GM18505 (cell line): ENCODE results near the gene RNU1-1.
"Not testable (repeated sequence)": the region's sequence is repeated elsewhere in the genome, so short reads cannot be mapped to it uniquely, and the experiment has no call there.

Experiments used
- ATAC-seq: cut with Tn5 transposase; IDR thresholded peaks from one replicate; pipeline ENCODE4 v1.9.1; 2021; ENCODE audit not compliant: unreplicated experiment

The RNU1-1 gene

DNA sequence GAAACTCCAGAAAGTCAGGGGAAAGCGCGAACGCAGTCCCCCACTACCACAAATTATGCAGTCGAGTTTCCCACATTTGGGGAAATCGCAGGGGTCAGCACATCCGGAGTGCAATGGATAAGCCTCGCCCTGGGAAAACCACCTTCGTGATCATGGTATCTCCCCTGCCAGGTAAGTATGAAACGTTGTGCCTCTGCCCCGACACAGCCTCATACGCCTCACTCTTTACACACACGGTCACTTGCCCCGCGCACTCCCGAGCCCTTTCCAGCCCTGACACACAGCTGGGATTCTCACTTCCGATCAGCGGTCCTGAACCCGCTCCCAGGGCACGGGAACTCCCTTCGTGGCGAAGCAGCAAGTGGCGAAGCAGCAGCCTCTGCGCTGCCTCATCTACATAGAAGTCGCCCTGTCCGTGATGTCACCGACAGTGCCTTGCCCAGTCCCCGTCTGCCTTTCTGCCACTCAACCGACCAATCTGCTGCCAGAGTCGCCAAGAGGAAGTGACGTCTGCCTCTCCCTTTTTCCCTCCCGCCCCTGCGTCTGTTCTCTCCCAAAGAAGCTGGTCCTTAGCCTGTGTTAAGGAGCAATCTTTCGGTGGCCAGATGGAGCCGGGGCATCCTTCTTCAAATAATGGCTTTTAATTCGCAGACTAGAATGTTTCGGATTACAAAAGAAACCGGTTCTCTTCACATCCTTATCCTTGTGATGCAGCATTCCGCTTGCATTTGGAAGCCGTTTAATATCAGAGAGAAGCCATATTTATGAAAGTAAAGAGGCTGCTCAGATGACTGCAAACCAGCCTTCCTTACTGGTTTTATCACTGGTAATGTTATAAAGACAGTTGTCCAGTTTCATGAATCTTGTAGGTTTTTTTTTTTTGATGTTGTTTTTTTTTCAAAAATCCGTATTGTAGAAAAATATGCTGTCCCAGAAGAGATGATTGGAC, at the start of gene RNU1-1:
TSS of gene RNU1-1 (minus strand) at position 179 of the 949 bp plus-strand sequence.
- not testable (repeated sequence) for ATAC-seq

DNA sequence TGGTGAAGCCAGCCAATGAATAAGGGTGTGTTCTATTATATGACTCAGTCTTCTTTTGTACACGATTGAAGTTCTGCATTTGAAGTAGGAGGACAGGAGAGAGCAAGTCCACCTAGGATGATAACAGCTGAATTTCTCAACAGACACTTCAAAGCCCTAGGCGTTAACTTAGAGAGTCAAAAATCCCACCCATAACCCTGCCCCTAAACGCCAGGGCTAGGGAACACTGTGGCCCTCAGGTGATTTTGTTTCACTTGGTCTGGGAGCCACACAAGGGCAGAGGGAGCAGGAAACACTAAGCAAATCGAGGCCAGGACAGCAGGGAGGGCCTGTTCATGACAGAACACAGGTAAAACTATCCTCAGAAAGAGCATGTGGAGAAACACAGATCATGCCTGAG, 47.0 kb upstream of the RNU1-1 start:
- not testable (repeated sequence) for ATAC-seq

DNA sequence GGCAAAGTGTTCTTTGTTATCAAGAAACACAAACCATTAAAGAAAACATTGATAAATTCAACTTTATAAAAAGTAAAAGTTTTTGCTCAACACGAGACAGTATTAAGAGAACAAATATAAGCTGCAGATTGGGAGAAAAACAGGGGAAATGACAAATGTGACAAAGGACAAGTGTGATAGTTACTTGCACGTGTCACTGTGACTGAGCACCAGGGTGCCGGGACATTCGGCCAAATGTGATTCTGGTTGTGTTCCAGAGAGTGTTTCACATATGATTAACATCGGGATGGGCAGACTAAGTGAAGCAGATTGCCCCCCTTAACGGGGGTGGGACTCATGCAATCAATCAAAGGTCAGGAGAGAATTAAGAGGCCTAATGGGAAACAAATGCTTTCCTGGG, 46.4 kb upstream of the RNU1-1 start:
- not testable (repeated sequence) for ATAC-seq

DNA sequence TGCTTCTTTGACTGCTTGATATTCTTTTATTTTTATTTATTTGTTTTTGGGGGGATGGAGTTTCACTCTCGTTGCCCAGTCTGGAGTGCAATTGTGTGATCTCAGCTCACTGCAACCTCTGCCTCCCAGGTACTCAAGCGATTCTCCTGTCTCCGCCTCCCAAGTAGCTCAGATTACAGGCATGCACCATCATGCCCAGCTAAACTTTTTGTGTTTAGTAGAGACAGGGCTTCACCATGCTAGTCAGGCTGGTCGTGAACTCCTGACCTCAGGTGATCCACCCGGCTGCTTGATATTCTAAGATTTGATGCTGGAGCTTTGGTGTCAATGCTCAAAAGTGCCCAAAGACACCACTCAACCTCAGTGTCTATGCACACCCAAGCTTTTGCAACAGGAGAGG, 45.6 kb upstream of the RNU1-1 start:
- ATAC-seq, result not testable (repeated sequence)

DNA sequence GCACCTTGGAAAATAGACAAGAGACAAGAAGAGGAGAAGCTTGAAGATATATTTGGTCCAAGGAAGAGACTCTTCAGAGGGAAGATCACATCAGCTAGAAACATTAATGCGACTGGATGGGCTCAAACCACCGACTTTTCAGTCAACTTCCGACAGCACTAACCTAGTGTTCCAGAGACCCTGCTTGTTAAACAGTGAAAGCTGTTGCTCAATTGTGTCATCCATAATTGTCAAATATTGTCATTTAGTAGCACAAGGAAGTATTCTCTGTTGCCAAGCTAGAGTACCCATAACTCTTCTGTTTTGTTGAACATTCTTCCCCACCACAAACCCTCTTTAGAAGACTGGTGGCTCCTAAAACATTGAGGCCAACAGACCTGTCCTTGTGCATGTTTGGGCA, 42.9 kb upstream of the RNU1-1 start:
- not testable (repeated sequence) for ATAC-seq

DNA sequence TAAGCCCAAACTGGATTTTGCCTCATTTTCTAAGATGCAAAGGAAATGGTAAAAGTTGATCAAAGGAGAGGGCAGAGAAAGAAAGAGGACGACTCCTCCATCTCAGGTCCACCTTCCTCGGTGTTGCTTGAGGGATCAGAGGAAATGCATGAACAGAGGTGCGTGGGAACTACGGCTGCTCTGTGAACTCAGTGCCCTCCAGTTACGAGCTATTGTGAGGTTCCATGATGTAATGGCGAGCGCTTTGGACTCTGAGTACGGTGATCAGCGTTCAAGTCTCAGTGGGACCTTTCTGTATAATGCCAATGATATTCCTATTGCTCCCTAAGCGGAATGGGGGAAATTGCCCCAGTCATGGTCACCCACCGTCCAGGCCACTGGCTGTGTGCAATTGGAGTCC, 39.2 kb upstream of the RNU1-1 start:
- not testable (repeated sequence) for ATAC-seq

DNA sequence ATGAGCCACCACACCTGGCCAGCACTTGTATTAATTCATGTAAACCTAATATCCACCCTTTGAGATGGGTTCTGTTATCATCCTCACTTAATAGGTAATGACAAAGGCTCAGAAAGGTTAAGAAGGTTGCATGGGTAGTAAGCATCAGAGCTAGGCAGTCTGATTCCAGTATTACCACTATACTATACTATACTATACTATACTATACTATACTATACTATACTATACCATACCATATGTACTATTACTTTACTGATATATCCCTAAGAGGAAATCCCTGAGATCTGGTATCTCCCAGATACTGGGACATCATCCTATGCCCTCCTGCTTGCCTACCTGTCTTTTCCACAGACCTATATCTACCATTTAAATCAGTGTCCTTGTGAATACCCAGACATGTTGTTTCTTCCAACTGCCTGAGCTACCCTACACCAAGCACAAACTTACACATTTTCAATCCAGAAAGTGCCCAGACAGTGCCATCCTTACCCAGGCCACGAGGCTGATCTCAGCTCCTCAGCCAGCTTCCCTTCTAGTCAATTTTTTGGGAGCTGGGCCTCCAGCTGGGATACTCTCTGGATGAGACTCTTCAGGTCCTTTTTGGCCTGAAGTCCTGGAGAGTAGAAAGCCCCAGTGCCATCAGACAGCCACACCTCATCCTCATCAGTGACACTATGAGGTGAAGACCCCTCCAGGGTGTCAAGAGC, 36.3 kb upstream of the RNU1-1 start:
- ATAC-seq, result not testable (repeated sequence)

DNA sequence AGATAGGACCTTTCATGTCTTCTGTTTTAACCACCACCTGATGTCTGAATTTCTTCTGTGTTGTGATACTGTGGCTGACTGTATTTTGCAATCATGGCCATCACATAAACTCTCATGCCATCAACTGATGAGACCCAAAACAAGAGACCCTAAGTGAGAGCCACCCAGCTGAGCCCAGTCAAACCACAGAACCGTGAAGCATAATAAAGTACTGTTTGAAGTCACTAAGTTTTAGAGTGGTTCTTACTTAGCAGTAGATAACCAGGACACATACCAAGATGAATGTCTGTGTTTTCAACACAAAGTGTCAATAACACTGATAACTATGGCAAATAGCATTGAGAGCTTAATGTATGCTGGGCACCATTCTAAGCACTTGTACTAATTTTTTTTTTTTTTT, 35.5 kb upstream of the RNU1-1 start:
- not testable (repeated sequence) for ATAC-seq

DNA sequence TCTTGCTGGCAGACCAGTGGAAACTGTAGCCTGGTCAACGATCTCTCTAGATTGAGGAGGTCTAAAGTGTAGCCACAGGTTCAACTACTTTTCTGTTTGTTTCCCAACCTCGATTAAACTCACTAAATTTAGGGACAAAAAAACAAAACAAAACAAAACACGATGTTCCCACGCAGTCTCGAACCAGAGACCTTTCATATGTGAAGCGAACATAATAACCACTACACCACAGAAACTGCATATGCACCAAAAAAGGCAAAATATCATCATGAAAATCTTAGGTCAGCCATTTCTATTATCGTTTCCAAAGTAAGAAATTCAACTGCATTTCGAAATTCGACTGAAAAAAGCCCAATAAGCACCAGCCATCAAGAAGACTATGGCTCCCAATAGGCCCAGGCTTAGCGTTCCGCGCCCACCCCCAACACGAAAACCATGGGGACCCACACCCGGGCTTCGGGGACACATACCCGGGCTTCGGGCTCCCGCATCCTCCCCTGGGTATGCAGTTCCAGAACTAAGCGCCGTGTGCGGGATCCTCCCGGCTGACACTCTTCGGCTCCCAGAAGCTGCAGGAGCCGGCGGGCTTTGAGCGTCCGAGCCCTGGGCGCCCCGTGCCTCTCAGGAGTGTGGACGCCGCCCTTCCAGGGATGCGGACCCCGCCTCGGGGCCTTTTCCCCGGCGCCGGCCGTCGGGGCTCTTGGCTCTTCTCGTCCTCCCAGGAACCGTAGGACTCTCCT, 33.6 kb upstream of the RNU1-1 start:
- not testable (repeated sequence) for ATAC-seq

DNA sequence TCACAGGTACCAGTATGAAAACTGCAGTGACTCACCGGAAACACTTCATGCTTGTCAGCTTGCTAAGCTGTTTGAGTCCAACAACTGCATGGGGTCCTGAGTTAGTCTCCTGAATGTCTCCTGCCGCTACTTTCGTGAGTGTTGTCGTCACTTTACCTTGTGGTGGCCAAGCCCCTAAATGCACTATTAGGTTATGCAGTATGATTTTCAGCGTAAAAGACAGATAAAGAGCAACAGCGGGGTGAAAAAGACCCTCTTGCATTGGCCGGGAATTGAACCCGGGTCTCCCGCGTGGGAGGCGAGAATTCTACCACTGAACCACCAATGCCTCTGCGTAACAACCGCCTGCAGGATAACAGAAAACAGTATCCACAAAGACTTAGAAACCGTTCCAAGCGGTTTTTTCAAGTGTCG, 31.6 kb upstream of the RNU1-1 start:
- ATAC-seq, result not testable (repeated sequence)

DNA sequence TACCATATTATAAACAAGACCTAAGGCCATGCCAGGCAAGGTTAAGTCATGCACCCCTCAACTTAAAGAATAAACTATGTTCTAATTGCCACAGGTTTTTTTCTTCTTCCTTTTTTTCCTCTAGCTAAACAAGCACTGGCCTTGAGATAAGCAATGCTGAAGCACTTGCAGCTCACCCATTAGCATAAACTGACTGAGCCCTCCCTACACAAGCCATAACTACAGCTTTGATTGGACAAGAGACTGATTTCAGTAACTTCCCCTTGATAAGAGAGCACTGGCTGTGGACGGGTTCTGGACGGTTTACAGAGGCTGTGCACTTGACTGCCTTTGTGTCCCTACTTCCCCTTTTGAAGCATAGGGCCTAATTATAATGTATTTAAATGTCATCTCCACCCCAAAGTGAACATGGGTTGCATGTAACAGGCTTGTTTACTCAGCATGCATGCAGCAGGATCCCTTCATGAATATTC, 26.4 kb upstream of the RNU1-1 start:
- not testable (repeated sequence) for ATAC-seq

DNA sequence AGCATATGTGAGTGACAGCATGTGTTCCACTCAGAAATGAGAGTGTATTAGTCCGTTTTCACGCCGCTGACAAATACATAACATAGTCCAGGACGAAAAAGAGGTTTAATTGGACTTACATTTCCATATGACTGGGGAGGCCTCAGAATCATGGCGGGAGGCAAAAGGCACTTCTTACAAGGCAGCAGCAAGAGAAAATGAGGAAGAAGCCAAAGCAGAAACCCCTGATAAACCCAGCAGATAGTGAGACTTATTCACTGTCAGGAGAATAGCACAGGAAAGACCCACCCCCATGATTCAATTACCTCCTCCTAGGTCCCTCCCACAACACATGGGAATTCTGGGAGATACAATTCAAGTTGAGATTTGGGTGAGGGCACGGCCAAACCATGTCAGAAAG, 23.4 kb upstream of the RNU1-1 start:
- ATAC-seq, result not testable (repeated sequence)

DNA sequence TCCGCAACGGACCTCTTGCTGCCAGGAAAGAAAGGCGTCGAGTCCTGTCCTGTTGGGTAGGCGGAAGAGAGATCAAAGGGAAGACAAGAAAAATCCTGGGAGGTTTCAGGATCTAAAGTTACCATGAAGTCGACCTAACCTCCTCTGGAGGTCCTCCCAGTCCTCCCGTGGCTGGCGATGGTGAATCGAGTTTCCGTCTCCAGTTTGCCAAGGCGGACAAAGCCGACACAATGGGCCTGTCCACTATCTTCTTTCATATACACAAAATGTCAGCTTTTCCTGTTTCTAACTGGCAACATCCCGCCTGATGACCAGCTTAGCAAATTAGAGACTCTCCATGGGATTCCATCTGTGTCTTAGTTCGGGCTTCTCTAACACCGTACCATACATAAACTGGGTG, 22.7 kb upstream of the RNU1-1 start:
- ATAC-seq, result not testable (repeated sequence)

DNA sequence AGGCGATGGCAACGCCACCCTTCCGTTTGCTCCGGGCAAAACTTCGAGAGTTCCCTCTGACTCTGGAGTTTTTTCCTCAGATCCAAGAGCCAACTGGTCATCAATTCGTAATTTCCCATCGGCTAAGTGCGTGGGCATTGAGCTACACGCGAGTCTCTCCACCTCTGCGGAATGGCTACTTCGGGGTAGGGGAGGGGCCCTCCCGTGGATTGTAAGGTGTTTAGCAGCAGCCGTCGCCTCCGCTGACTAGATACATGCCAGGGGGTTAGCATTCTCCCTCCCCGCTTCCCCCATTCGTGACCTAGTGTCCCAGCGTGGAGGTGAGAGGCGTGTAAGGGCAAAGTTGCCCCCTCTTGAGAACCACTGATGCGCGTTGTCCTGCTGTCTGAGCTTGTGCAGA, 21.8 kb upstream of the RNU1-1 start:
- not testable (repeated sequence) for ATAC-seq

DNA sequence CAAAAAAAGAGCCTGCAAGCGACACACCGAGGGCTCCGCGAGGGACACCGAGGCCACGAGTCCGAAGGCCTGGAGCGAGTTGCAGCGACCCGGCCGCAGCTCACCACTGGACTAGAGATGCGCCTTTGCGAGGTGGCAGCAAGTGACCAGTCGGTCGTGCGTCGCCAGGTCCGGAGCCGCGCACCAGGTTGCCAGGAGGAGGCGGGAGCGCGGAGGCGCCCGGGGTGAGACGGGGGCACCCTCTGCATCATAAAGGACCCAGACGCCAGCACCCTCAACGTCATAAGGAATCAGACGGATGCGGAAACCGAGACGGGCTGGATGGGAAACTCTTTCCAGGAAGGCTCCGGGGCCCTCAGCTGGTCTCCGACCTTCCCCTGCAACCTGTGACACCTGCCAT, 21.4 kb upstream of the RNU1-1 start:
- not testable (repeated sequence) for ATAC-seq

DNA sequence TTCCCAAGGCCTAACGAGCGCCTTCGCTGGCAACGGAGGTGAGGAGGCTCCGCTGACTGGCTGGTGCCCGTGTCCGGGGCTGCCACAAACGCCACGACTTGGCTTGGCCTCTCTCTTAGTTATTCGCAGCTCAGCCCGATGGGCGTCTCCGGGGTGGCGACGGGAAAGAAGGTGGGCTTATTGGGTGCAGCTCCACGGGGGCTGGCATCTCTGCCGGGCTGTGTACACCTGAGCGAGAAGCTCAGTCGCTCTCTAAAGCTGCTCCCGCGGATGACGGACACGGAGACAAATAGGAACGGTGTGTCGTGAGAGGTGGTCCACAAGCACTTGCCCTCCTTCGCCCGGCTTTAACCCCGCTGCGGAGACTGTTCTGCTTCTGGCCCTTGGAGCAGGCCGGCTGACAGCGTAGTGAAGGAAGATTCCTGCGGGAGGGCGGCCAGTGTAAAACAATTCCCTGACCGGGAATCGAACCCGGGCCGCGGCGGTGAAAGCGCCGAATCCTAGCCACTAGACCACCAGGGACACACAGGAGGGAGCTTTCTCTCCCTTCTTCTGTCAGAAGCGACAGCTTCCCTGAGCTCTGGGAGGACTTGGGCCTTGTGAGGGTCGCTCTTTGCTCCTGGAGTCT, 20.9 kb upstream of the RNU1-1 start:
- not testable (repeated sequence) for ATAC-seq

DNA sequence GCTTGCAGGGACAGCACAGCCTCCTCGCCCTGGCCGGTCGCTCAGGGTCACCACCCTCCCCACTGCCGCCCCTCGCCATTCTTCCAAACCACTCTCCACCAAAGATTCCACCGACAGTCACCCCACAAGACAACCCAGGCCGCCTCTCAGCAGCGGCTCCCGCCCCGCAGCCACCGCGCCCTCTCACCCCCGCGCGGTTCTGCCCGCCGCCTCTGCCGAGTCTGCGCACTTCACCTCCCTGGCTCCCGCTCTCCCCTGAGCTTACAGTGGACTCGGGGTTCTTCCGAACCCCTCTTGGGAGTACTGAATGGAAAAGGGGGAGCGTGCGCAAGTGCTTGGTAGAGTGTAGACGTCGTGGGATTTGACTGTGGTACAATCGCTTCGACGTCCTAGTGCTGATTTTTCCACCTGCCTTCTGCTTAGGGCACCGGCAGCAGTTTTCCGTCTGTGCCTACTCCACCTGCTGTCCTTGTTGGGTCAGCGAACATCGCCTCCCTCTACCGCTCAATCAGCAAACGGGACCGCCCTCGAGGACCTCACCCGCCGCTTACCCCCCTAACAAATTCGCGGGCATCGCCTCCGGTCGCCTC, 20.2 kb upstream of the RNU1-1 start:
- not testable (repeated sequence) for ATAC-seq

DNA sequence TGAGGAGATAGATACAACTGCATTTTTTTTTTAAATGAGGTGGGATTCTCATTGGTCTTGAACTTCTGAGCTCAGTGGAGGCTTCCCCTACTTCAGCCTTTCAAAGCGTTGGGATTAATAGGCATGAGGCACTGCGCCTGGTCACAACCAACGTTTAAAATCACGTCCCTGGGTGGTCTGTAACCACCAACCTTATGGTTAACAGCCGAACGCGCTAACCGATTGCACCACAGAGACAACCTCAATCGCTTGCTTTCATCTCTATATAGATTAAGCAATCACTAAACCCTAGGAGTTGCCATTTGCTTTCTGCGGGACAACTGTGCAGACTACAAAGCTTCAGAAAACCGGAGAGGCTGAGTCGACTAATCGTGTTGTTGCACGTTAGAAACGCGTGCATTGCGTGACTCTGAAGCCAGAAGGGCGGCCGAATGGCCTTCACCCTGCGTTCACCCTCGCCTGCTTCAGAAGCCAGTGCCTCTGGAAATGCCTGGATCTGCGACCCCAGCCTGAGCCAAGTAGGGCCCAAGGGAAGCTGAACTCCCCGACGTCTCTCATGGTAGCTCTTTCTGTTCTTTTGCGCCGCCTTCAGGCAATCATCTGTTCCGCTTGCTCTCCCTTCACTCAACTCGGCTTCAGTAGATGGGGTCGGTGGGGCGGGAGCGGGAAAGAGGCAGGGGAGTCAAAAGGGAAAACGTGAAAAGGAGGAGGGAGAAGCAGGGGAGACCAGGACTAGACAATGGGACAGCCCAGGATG, 18.3 kb upstream of the RNU1-1 start:
- ATAC-seq, result not testable (repeated sequence)

DNA sequence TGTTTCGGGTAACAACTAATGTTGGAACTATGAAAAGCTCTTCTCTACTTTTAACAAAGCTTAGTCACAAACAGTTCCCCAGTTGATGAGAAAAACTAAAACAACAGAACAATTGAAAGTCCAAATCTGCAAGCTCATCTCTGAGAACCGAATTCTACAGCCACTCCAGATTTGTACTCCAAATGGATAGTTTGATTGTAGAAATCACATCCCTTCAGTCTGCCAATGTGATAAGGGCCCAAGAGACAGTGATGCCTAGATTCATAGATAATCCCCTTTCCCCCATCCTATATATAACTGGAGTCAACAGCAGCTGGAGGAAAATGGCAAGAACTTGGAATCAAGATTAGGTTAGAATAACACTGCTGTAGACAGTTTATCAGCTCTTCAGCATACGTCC, 14.3 kb upstream of the RNU1-1 start:
- ATAC-seq, result not testable (repeated sequence)
